ENCODE measurements around the gene C16orf96.

DNA sequence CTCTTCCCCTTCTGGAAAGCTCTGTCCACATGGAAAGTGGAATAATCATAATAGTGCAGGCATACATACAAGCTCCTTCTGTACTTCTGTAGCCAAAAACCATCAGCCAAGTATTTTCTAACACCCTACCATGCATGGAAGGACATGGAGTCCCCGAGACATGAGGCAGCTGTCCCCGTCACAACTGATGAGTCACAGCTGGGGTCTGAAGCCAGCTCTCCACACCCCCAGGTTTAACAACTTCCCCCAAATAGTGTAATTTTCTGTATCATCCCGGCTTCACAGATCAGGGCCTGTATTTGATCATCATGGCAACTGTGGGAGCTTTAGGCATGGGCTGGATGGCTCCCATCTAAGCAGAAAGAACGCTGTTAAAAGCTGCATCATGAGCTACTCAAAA is 16.6 kb downstream of the C16orf96 start:
- TF ChIP-seq EZH2 (IDR thresholded peaks at IDR 0.05; ENCODE audit: borderline replicate concordance, low read depth, low read length, severe bottlenecking): no peak
- TF ChIP-seq, protein P1, sequence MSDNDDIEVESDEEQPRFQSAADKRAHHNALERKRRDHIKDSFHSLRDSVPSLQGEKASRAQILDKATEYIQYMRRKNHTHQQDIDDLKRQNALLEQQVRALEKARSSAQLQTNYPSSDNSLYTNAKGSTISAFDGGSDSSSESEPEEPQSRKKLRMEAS (IDR thresholded peaks at IDR 0.05; ENCODE audit: insufficient read depth, insufficient read length): no peak
- TF ChIP-seq, protein P2, sequence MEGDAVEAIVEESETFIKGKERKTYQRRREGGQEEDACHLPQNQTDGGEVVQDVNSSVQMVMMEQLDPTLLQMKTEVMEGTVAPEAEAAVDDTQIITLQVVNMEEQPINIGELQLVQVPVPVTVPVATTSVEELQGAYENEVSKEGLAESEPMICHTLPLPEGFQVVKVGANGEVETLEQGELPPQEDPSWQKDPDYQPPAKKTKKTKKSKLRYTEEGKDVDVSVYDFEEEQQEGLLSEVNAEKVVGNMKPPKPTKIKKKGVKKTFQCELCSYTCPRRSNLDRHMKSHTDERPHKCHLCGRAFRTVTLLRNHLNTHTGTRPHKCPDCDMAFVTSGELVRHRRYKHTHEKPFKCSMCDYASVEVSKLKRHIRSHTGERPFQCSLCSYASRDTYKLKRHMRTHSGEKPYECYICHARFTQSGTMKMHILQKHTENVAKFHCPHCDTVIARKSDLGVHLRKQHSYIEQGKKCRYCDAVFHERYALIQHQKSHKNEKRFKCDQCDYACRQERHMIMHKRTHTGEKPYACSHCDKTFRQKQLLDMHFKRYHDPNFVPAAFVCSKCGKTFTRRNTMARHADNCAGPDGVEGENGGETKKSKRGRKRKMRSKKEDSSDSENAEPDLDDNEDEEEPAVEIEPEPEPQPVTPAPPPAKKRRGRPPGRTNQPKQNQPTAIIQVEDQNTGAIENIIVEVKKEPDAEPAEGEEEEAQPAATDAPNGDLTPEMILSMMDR (IDR thresholded peaks at IDR 0.05; ENCODE audit: extremely low read depth in 1 of 2, insufficient read depth in 1 of 2, low read depth in 1 of 2, low read length in 2 of 2): no peak

Measured in endothelial cell of umbilical vein (primary cell).